Adrenal gland (tissue), 12 donors: Measurements from ENCODE around the gene GRID1. TPM values are rescaled to one million over a fixed set of nuclear protein-coding genes. Genes with fewer than 3 reads are reported as not detected.

ENCODE experiments used
- DNase-seq, 7 donors: peaks; one replicate each; pipeline ENCODE4 v3.0.0-alpha.2; 2019 to 2020
- H3K27ac ChIP-seq, 5 donors: fragments of 200-600 bp; sonication (generic) in 4 of 5; 1 replicate in 3 of 5; 2 replicates in 2 of 5; pipeline versions ENCODE4 v1.5.1 to v1.8.0; 2016 to 2020; ENCODE audit warnings: mild to moderate bottlenecking in 1 of 5
- H3K27me3 ChIP-seq: fragments of 200-600 bp; 2 replicates; pipeline ENCODE4 v1.8.0; 2021
- H3K36me3 ChIP-seq, 2 donors: fragments of 200-600 bp; replicated peaks in 1 of 2; 1 replicate in 1 of 2; 2 replicates in 1 of 2; pipeline versions ENCODE4 v1.5.1 to v1.8.0; 2018 to 2022
- H3K4me1 ChIP-seq, 2 donors: fragments of 200-600 bp; replicated peaks in 1 of 2; 1 replicate in 1 of 2; 2 replicates in 1 of 2; pipeline versions ENCODE4 v1.5.1 to v1.8.0; 2018 to 2021
- H3K4me3 ChIP-seq, 4 donors: fragments of 200-600 bp; sonication (generic) in 3 of 4; one replicate each; pipeline ENCODE4 v1.5.1; 2016 to 2018
- H3K9me3 ChIP-seq, 3 donors: fragments of 200-600 bp; sonication (generic) in 1 of 3; replicated peaks in 1 of 3; 1 replicate in 2 of 3; 2 replicates in 1 of 3; pipeline versions ENCODE4 v1.5.1 to v1.8.0; 2016 to 2021
- CTCF ChIP-seq, 6 experiments: fragments of 450-650 bp in 4 of 6; fragments of 200-600 bp in 2 of 6; sonication (generic) in 1 of 6; IDR thresholded peaks; 1 replicate in 5 of 6; 2 replicates in 1 of 6; pipeline versions ENCODE4 v1.5.1 to v1.8.0; 2016 to 2021; ENCODE audit warnings: antibody characterized with exemption in 6 of 6, mild to moderate bottlenecking in 2 of 6, moderate library complexity in 1 of 6
- POLR2A ChIP-seq, 2 donors: fragments of 450-650 bp; IDR thresholded peaks; one replicate each; pipeline ENCODE4 v1.6.1; 2017; ENCODE audit warnings: antibody characterized with exemption in 2 of 2, mild to moderate bottlenecking in 2 of 2, moderate library complexity in 1 of 2
- WGBS, 4 donors: extraction: QIAGEN DNeasy Blood & Tissue Kit in 2 of 4; methylation state at CpG; one replicate each; pipeline versions ENCODE4 v1.1.5 to v1.1.7; 2013 to 2017; 5-methylcytosine and 5-hydroxymethylcytosine counted together
- intact Hi-C, 2 donors: fragments of 100-400 bp; cut with DNase I; formaldehyde crosslinking; loops; one replicate each; pipeline versions ENCODE4 v1.14.1 to v1.15.0; 2022 to 2023
- polyA plus RNA-seq, 3 donors: library from polyadenylated mRNA; stranded (reverse); fragments of 200-250 nt in 2 of 3; fragments of 350-450 nt in 1 of 3; fragmentation: Illumina TruSeq in 1 of 3; extraction: RNeasy Lipid Tissue Mini Kit (QIAGEN cat#74804) in 1 of 3; gene quantifications; one replicate each; pipeline ENCODE4 v1.2.3, GENCODE V29; 2013 to 2014
- total RNA-seq, 9 donors: library from RNA; depleted of rRNA in 4 of 9; stranded (reverse); fragments of >200 nt in 4 of 9; fragments of 120-200 nt in 1 of 9; fragmentation: NEBNext Ultra II Directional in 1 of 9; extraction: Animal tissue kit (Norgen Biotek cat#: 25700) in 1 of 9; gene quantifications; one replicate each; pipeline versions ENCODE4 v1.1.0 to v1.2.4, GENCODE V29; 2013 to 2023
- donor health status: healthy with polysubstance abuse.
- donor health status: Bipolar disorder and iron deficiency.
- donor health status: DM: yes; HTN: yes; CAD: no.
- donor health status: DM: no; HTN: no; CAD: no.
- donor health status: DM: no; HTN: no; CAD: no.
- donor health status: DM: yes; HTN: yes; CAD: no.

Gene GRID1
- total and polyA plus RNA-seq, 12 donors, result 2.2 to 8.0 (median 4.1) TPM

GRCh38 chr10:85620807-85621206 lies 745.8 kb downstream of the GRID1 start:
- H3K4me1 ChIP-seq, result no peaks in the 10 kb centered on the region
- no peak overlapping the region for H3K4me3 ChIP-seq
- no peak overlapping the region for H3K27ac ChIP-seq
- DNase-seq, result no peak
- H3K9me3 ChIP-seq, result no peaks in the 10 kb centered on the region
- H3K36me3 ChIP-seq, result no peaks in the 10 kb centered on the region
- intact Hi-C loops, result no loop called here
- 81 to 94% (median 89%) methylated on average over 3 of the region's 3 CpGs for WGBS, 4 donors
- H3K27me3 ChIP-seq, result no peaks in the 10 kb centered on the region
- TF ChIP-seq CTCF (IDR thresholded peaks at IDR 0.05), result no peak
- no peak for TF ChIP-seq POLR2A (IDR thresholded peaks at IDR 0.05)

- Histone ChIP-seq H3K36me3 (no peaks in the 10 kb centered on the region), H3K4me1 (no peaks in the 10 kb centered on the region), H3K27ac (no peak overlapping the region), H3K27me3 (no peaks in the 10 kb centered on the region), H3K4me3 (no peak overlapping the region), H3K9me3 (no peaks in the 10 kb centered on the region)
- TF ChIP-seq CTCF (IDR thresholded peaks at IDR 0.05) (no peak), POLR2A (IDR thresholded peaks at IDR 0.05) (no peak)
- DNase-seq, result no peak
- intact Hi-C loops, result no loop called here
- WGBS, 4 donors, result 93 to 98% (median 95%) methylated on average over 8 to 9 of the region's 9 CpGs
These were observed 746.8 kb downstream of the GRID1 start for GRCh38 chr10:85619832-85620231.

GRCh38 chr10:85618841-85619240 lies 747.8 kb downstream of the GRID1 start:
- no peaks in the 10 kb centered on the region for H3K4me1 ChIP-seq
- TF ChIP-seq CTCF (IDR thresholded peaks at IDR 0.05), result no peak
- TF ChIP-seq POLR2A (IDR thresholded peaks at IDR 0.05), result no peak
- intact Hi-C loops, result no loop called here
- H3K4me3 ChIP-seq, result no peak overlapping the region
- H3K27me3 ChIP-seq, result no peaks in the 10 kb centered on the region
- no peak for DNase-seq
- no peaks in the 10 kb centered on the region for H3K36me3 ChIP-seq
- H3K9me3 ChIP-seq, result no peaks in the 10 kb centered on the region
- WGBS, 4 donors, result 63 to 78% (median 70%) methylated on average over 3 of the region's 3 CpGs
- H3K27ac ChIP-seq, result no peak overlapping the region

GRCh38 chr10:85617751-85618546 lies 748.6 kb downstream of the GRID1 start:
- no peaks in the 10 kb centered on the region for H3K27me3 ChIP-seq
- H3K9me3 ChIP-seq, result no peaks in the 10 kb centered on the region
- no peak for TF ChIP-seq CTCF (IDR thresholded peaks at IDR 0.05)
- TF ChIP-seq POLR2A (IDR thresholded peaks at IDR 0.05), result no peak
- H3K4me1 ChIP-seq, result no peaks in the 10 kb centered on the region
- H3K27ac ChIP-seq, result no peak overlapping the region
- intact Hi-C loops, result no loop called here
- H3K4me3 ChIP-seq, result no peak overlapping the region
- no peak for DNase-seq
- 90 to 96% (median 94%) methylated on average over 9 of the region's 9 CpGs for WGBS, 4 donors
- H3K36me3 ChIP-seq, result no peaks in the 10 kb centered on the region
